WTC11 (cell line): ENCODE measurements around the gene CXCL8. TPM values are rescaled to one million over a fixed set of nuclear protein-coding genes. Genes with fewer than 3 reads are reported as not detected.

Experiments used
- ATAC-seq: fragments of 200-7000 bp; cut with Tn5 transposase; 2 replicates; pipeline ENCODE4 v1.10.0; 2021; ENCODE audit warnings: mild to moderate bottlenecking, moderate library complexity
- CTCF ChIA-PET: fragments of 300-600 bp; sonication (Branson Sonifier 250); formaldehyde crosslinking; loops from one replicate; lab custom pipeline; 2021; ENCODE audit warnings: antibody characterized with exemption; lab: Charles Lee
- POLR2A ChIA-PET: fragments of 350-600 bp; sonication (Branson Sonifier 250); formaldehyde crosslinking; loops from one replicate; lab custom pipeline; 2021; ENCODE audit warnings: antibody characterized with exemption; lab: Charles Lee
- DNase-seq: peaks from one replicate; pipeline ENCODE4 v3.0.0; 2021; ENCODE audit warnings: low spot score
- H3K27ac Mint-ChIP-seq: 2 replicates; pipeline ENCODE4 v1.8.0; 2021; ENCODE audit warnings: mixed read lengths
- H3K27me3 Mint-ChIP-seq: 2 replicates; pipeline ENCODE4 v1.8.0; 2021; ENCODE audit warnings: low read depth, mild to moderate bottlenecking, moderate library complexity, mixed read lengths
- H3K36me3 Mint-ChIP-seq: 2 replicates; pipeline ENCODE4 v1.8.0; 2021; ENCODE audit warnings: mixed read lengths
- H3K4me1 Mint-ChIP-seq: 2 replicates; pipeline ENCODE4 v1.8.0; 2022; ENCODE audit warnings: mixed read lengths
- H3K4me3 Mint-ChIP-seq: 2 replicates; pipeline ENCODE4 v1.8.0; 2021; ENCODE audit warnings: mild to moderate bottlenecking, moderate library complexity, mixed read lengths
- H3K9me3 Mint-ChIP-seq: 2 replicates; pipeline ENCODE4 v1.8.0; 2021; ENCODE audit warnings: mixed read lengths
- CBFB ChIP-seq: sonication (generic); formaldehyde crosslinking; IDR thresholded peaks from 2 replicates; pipeline ENCODE4 v1.8.1; 2022; ENCODE audit warnings: mild to moderate bottlenecking, low read depth, missing genetic modification reagents
- CREM ChIP-seq: sonication (generic); formaldehyde crosslinking; IDR thresholded peaks from 2 replicates; pipeline ENCODE4 v1.8.1; 2022; ENCODE audit warnings: mild to moderate bottlenecking, missing genetic modification reagents, moderate library complexity
- GABPB1 ChIP-seq: sonication (generic); formaldehyde crosslinking; IDR thresholded peaks from 2 replicates; pipeline ENCODE4 v1.8.1; 2023; ENCODE audit warnings: mild to moderate bottlenecking, missing genetic modification reagents
- GTF2I ChIP-seq: fragments of 250-450 bp; sonication (Bioruptor Pico); conservative IDR thresholded peaks from 2 replicates; pipeline ENCODE4 v1.4.0; 2021; ENCODE audit warnings: mild to moderate bottlenecking
- JAZF1 ChIP-seq: fragments of 250-450 bp; sonication (Bioruptor Pico); IDR thresholded peaks from 2 replicates; pipeline ENCODE4 v1.9.0; 2021; ENCODE audit warnings: moderate library complexity, mild to moderate bottlenecking, inconsistent platforms
- NFATC4 ChIP-seq: fragments of 250-450 bp; sonication (Bioruptor Pico); IDR thresholded peaks from 2 replicates; pipeline ENCODE4 v1.9.0; 2021; ENCODE audit warnings: mild to moderate bottlenecking
- NR1H2 ChIP-seq: sonication (generic); formaldehyde crosslinking; IDR thresholded peaks from 2 replicates; pipeline ENCODE4 v1.9.0; 2021; ENCODE audit warnings: mild to moderate bottlenecking, moderate library complexity, missing genetic modification reagents
- NR2C2 ChIP-seq: sonication (generic); formaldehyde crosslinking; IDR thresholded peaks from 2 replicates; pipeline ENCODE4 v1.8.0; 2022; ENCODE audit warnings: mild to moderate bottlenecking, missing genetic modification reagents
- PRRX2 ChIP-seq: fragments of 250-450 bp; sonication (Bioruptor Pico); IDR thresholded peaks from 2 replicates; pipeline ENCODE4 v1.8.0; 2021; ENCODE audit warnings: mild to moderate bottlenecking
- RORB ChIP-seq: fragments of 250-450 bp; sonication (Bioruptor Pico); IDR thresholded peaks from 2 replicates; pipeline ENCODE4 v1.9.0; 2021; ENCODE audit warnings: mild to moderate bottlenecking
- SMAD3 ChIP-seq: sonication (generic); formaldehyde crosslinking; IDR thresholded peaks from 2 replicates; pipeline ENCODE4 v1.8.0; 2022; ENCODE audit warnings: missing genetic modification reagents, mild to moderate bottlenecking, borderline replicate concordance
- SOX15 ChIP-seq: fragments of 250-450 bp; sonication (Bioruptor Pico); IDR thresholded peaks from 2 replicates; pipeline ENCODE4 v1.9.0; 2021; ENCODE audit warnings: mild to moderate bottlenecking
- ZNF121 ChIP-seq: sonication (generic); formaldehyde crosslinking; IDR thresholded peaks from 2 replicates; pipeline ENCODE4 v1.8.0; 2023; ENCODE audit warnings: missing genetic modification reagents
- ZNF232 ChIP-seq: sonication (generic); formaldehyde crosslinking; IDR thresholded peaks from 2 replicates; pipeline ENCODE4 v1.8.0; 2022; ENCODE audit warnings: mild to moderate bottlenecking, missing genetic modification reagents
- ZNF263 ChIP-seq: sonication (generic); formaldehyde crosslinking; IDR thresholded peaks from 2 replicates; pipeline ENCODE4 v1.8.1; 2022; ENCODE audit warnings: low read depth, mild to moderate bottlenecking, moderate library complexity, missing genetic modification reagents
- ZNF396 ChIP-seq: fragments of 250-450 bp; sonication (Bioruptor Pico); IDR thresholded peaks from 2 replicates; pipeline ENCODE4 v1.8.0; 2021; ENCODE audit warnings: mild to moderate bottlenecking, moderate library complexity, borderline replicate concordance
- ZNF416 ChIP-seq: fragments of 250-450 bp; sonication (Bioruptor Pico); IDR thresholded peaks from 2 replicates; pipeline ENCODE4 v1.9.0; 2021; ENCODE audit warnings: mild to moderate bottlenecking, inconsistent platforms
- total RNA-seq: library from RNA; stranded (reverse); gene quantifications from 3 replicates; pipeline ENCODE4 v1.2.3, GENCODE V29; 2021
- TF ChIP-seq, protein P1 (sequence below): sonication (generic); formaldehyde crosslinking; IDR thresholded peaks from 2 replicates; pipeline ENCODE4 v1.8.1; 2023; ENCODE audit warnings: mild to moderate bottlenecking, missing genetic modification reagents, borderline replicate concordance
- TF ChIP-seq, protein P2 (sequence below): sonication (generic); formaldehyde crosslinking; IDR thresholded peaks from 2 replicates; pipeline ENCODE4 v1.8.1; 2022; ENCODE audit warnings: missing genetic modification reagents, borderline replicate concordance
- TF ChIP-seq, protein P3 (sequence below): sonication (generic); formaldehyde crosslinking; IDR thresholded peaks from 2 replicates; pipeline ENCODE4 v1.8.0; 2022; ENCODE audit warnings: mild to moderate bottlenecking, missing genetic modification reagents
- TF ChIP-seq, protein P4 (sequence below): sonication (generic); formaldehyde crosslinking; IDR thresholded peaks from 2 replicates; pipeline ENCODE4 v1.8.1; 2023; ENCODE audit warnings: mild to moderate bottlenecking, moderate library complexity, missing genetic modification reagents
- TF ChIP-seq, protein P5 (sequence below): sonication (generic); formaldehyde crosslinking; IDR thresholded peaks from 2 replicates; pipeline ENCODE4 v1.8.1; 2023; ENCODE audit warnings: mild to moderate bottlenecking, missing genetic modification reagents, moderate library complexity

CXCL8 gene
- total RNA-seq, 1 experiment from 2014 or later: not detected

DNA sequence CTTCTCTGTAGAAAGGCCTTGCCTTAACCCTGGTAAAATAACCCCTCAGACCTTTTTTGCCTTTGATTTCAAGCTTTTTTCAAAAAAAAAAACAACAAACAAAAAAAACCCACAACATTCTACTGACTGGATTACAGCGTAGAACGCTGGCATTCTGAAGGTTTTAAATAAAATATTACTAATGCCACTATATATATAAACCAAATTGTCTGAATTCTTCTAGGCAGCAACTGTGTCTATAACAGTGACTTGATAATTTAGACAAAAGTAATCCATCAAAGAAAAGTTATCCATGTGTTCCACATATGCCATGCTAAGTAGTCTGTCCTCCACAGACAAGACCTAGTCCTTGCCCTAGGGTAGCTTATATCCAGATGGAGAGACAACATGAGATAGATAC lies 33.6 kb upstream of the CXCL8 start:
- H3K27ac Mint-ChIP-seq: no peak overlapping the region
- POLR2A ChIA-PET: no interaction called here
- H3K27me3 Mint-ChIP-seq: no peaks in the 10 kb centered on the region
- H3K4me1 Mint-ChIP-seq: peaks cover 44% of the 10 kb centered on the region
- peaks cover 7% of the 10 kb centered on the region; the same call in 1 of the 2 replicates for H3K9me3 Mint-ChIP-seq
- CTCF ChIA-PET: no interaction called here
- DNase-seq (no peak), ATAC-seq (no peak)
- H3K36me3 Mint-ChIP-seq: no peaks in the 10 kb centered on the region; the same call in 1 of the 2 replicates
- H3K4me3 Mint-ChIP-seq: no peak overlapping the region
- no peak for TF ChIP-seq GABPB1 (CRISPR knock-in tag)

DNA sequence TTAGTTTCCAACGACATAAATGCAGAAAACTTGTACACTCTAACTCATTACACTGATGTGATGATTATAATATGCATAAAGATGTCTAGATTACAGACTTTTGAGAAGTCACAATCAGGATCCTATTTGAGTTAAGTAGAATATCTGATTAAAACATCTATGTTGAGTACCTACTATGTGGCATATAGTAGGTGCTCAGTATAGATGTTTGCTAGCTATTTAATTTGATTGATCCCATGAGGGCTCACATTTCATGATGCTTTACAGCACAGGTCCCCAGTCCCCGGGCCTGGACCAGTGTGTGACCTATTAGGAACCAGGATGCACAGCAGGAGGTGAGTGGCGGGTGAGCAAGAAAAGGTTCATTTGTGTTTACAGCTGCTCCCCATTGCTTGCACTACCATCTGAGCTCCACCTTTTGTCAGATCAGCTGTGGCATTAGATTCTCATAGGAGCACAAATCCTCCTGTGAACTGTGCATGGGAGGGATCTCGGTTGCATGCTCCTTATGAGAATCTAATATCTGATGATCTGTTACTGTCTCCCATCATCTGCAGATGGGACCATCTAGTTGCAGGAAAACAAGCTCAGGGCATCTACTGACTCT lies 33.0 kb upstream of the CXCL8 start:
- peaks cover 44% of the 10 kb centered on the region for H3K4me1 Mint-ChIP-seq
- no peaks in the 10 kb centered on the region for H3K27me3 Mint-ChIP-seq
- H3K27ac Mint-ChIP-seq: no peak overlapping the region
- no peak for TF ChIP-seq GTF2I
- no peak for TF ChIP-seq ZNF121 (CRISPR knock-in tag)
- TF ChIP-seq, protein P1, sequence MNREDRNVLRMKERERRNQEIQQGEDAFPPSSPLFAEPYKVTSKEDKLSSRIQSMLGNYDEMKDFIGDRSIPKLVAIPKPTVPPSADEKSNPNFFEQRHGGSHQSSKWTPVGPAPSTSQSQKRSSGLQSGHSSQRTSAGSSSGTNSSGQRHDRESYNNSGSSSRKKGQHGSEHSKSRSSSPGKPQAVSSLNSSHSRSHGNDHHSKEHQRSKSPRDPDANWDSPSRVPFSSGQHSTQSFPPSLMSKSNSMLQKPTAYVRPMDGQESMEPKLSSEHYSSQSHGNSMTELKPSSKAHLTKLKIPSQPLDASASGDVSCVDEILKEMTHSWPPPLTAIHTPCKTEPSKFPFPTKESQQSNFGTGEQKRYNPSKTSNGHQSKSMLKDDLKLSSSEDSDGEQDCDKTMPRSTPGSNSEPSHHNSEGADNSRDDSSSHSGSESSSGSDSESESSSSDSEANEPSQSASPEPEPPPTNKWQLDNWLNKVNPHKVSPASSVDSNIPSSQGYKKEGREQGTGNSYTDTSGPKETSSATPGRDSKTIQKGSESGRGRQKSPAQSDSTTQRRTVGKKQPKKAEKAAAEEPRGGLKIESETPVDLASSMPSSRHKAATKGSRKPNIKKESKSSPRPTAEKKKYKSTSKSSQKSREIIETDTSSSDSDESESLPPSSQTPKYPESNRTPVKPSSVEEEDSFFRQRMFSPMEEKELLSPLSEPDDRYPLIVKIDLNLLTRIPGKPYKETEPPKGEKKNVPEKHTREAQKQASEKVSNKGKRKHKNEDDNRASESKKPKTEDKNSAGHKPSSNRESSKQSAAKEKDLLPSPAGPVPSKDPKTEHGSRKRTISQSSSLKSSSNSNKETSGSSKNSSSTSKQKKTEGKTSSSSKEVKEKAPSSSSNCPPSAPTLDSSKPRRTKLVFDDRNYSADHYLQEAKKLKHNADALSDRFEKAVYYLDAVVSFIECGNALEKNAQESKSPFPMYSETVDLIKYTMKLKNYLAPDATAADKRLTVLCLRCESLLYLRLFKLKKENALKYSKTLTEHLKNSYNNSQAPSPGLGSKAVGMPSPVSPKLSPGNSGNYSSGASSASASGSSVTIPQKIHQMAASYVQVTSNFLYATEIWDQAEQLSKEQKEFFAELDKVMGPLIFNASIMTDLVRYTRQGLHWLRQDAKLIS (CRISPR knock-in tag): no peak
- TF ChIP-seq, protein P2, sequence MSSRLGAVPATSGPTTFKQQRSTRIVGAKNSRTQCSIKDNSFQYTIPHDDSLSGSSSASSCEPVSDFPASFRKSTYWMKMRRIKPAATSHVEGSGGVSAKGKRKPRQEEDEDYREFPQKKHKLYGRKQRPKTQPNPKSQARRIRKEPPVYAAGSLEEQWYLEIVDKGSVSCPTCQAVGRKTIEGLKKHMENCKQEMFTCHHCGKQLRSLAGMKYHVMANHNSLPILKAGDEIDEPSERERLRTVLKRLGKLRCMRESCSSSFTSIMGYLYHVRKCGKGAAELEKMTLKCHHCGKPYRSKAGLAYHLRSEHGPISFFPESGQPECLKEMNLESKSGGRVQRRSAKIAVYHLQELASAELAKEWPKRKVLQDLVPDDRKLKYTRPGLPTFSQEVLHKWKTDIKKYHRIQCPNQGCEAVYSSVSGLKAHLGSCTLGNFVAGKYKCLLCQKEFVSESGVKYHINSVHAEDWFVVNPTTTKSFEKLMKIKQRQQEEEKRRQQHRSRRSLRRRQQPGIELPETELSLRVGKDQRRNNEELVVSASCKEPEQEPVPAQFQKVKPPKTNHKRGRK (CRISPR knock-in tag): no peak
- TF ChIP-seq, protein P3, sequence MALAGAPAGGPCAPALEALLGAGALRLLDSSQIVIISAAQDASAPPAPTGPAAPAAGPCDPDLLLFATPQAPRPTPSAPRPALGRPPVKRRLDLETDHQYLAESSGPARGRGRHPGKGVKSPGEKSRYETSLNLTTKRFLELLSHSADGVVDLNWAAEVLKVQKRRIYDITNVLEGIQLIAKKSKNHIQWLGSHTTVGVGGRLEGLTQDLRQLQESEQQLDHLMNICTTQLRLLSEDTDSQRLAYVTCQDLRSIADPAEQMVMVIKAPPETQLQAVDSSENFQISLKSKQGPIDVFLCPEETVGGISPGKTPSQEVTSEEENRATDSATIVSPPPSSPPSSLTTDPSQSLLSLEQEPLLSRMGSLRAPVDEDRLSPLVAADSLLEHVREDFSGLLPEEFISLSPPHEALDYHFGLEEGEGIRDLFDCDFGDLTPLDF (CRISPR knock-in tag): no peak
- no peak for TF ChIP-seq RORB (CRISPR knock-in tag)
- H3K9me3 Mint-ChIP-seq: peaks cover 7% of the 10 kb centered on the region; the same call in 1 of the 2 replicates
- CTCF ChIA-PET: no interaction called here
- ATAC-seq: no peak
- POLR2A ChIA-PET: no interaction called here
- no peaks in the 10 kb centered on the region; the same call in 1 of the 2 replicates for H3K36me3 Mint-ChIP-seq
- no peak overlapping the region for H3K4me3 Mint-ChIP-seq
- DNase-seq: no peak

DNA sequence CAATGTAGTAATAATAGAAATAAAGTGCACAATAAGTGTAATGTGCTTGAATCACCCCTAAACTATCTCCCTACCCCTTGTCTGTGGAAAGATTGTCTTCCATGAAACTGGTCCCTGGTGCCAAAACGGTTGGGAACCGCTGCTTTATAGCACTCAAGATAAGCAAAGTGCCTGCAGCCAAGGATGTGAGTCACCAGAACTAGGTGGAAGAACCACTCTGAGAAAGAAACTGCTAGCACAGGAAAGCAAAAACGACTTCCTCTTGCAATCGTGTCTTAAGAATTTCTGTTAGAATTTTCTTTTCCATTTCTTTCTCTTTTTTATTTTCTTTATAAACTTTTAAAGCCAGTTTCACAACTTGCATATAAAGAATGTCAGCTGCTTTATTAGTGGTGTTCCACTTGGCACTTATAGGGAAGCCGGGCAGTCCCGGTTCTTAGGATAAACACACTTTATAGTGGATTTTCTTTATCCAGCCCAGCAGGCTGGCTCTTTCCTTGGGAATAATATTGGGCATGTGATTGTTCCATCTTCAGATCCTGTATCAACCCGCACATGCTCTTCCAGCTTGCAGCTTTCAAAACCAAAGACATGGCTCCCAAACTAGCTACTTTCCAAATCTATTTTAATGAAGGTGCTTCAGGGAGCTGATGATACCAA lies 32.3 kb upstream of the CXCL8 start:
- CTCF ChIA-PET: no interaction called here
- no peaks in the 10 kb centered on the region for H3K27me3 Mint-ChIP-seq
- POLR2A ChIA-PET: no interaction called here
- no peak for ATAC-seq
- no peak overlapping the region for H3K4me3 Mint-ChIP-seq
- H3K4me1 Mint-ChIP-seq: peaks cover 41% of the 10 kb centered on the region
- no peak for DNase-seq
- no peaks in the 10 kb centered on the region; the same call in 1 of the 2 replicates for H3K36me3 Mint-ChIP-seq
- H3K27ac Mint-ChIP-seq: no peak overlapping the region
- H3K9me3 Mint-ChIP-seq: peaks cover 3% of the 10 kb centered on the region; the same call in 1 of the 2 replicates
- TF ChIP-seq ZNF396 (CRISPR knock-in tag) (no peak), ZNF416 (no peak), JAZF1 (no peak), SOX15 (no peak), PRRX2 (CRISPR knock-in tag) (no peak), NR2C2 (CRISPR knock-in tag) (no peak), NR1H2 (CRISPR knock-in tag) (no peak), ZNF121 (CRISPR knock-in tag) (no peak), CBFB (CRISPR knock-in tag) (no peak), NFATC4 (CRISPR knock-in tag) (no peak), SMAD3 (CRISPR knock-in tag) (no peak), ZNF232 (CRISPR knock-in tag) (no peak), CREM (CRISPR knock-in tag) (no peak), ZNF263 (CRISPR knock-in tag) (no peak), RORB (CRISPR knock-in tag) (no peak)
- TF ChIP-seq, protein P4, sequence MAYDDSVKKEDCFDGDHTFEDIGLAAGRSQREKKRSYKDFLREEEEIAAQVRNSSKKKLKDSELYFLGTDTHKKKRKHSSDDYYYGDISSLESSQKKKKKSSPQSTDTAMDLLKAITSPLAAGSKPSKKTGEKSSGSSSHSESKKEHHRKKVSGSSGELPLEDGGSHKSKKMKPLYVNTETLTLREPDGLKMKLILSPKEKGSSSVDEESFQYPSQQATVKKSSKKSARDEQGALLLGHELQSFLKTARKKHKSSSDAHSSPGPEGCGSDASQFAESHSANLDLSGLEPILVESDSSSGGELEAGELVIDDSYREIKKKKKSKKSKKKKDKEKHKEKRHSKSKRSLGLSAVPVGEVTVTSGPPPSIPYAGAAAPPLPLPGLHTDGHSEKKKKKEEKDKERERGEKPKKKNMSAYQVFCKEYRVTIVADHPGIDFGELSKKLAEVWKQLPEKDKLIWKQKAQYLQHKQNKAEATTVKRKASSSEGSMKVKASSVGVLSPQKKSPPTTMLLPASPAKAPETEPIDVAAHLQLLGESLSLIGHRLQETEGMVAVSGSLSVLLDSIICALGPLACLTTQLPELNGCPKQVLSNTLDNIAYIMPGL (CRISPR knock-in tag): no peak
- TF ChIP-seq, protein P5, sequence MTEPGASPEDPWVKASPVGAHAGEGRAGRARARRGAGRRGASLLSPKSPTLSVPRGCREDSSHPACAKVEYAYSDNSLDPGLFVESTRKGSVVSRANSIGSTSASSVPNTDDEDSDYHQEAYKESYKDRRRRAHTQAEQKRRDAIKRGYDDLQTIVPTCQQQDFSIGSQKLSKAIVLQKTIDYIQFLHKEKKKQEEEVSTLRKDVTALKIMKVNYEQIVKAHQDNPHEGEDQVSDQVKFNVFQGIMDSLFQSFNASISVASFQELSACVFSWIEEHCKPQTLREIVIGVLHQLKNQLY (CRISPR knock-in tag): no peak
- TF ChIP-seq, all 79 proteins: peak for 0
